ENCODE results near the gene KLHL7.
"Not testable (repeated sequence)": the region's sequence is repeated elsewhere in the genome, so short reads cannot be mapped to it uniquely, and the experiment has no call there.

Gene KLHL7

GRCh38 chr7:23212395-23212794, 106.8 kb downstream of the KLHL7 start:
- DNase-seq (ENCODE audit: low read depth in 1 of 2, low spot score in 1 of 2) = no peak

GRCh38 chr7:23212841-23213240, 107.3 kb downstream of the KLHL7 start:
- no peak for DNase-seq (ENCODE audit: low read depth in 1 of 2, low spot score in 1 of 2)

GRCh38 chr7:23213755-23214154, 108.2 kb downstream of the KLHL7 start:
- no peak for DNase-seq (ENCODE audit: low read depth in 1 of 2, low spot score in 1 of 2)

GRCh38 chr7:23214423-23214822, 108.8 kb downstream of the KLHL7 start:
- DNase-seq (ENCODE audit: low read depth in 1 of 2, low spot score in 1 of 2) = no peak

GRCh38 chr7:23214938-23215337, 109.4 kb downstream of the KLHL7 start:
- no peak for DNase-seq (ENCODE audit: low read depth in 1 of 2, low spot score in 1 of 2)

- DNase-seq (ENCODE audit: low read depth in 1 of 2, low spot score in 1 of 2) = no peak
Measured at GRCh38 chr7:23216021-23216420, 110.4 kb downstream of the KLHL7 start.

- no peak for DNase-seq (ENCODE audit: low read depth in 1 of 2, low spot score in 1 of 2)
Measured at GRCh38 chr7:23218196-23218595, 112.6 kb downstream of the KLHL7 start.

- DNase-seq (ENCODE audit: low read depth in 1 of 2, low spot score in 1 of 2) = no peak
Measured at GRCh38 chr7:23220690-23221305, 115.2 kb downstream of the KLHL7 start.

GRCh38 chr7:23222439-23223030, 117.0 kb downstream of the KLHL7 start:
- DNase-seq (ENCODE audit: low read depth in 1 of 2, low spot score in 1 of 2) = no peak

GRCh38 chr7:23224364-23224763, 118.8 kb downstream of the KLHL7 start:
- DNase-seq (ENCODE audit: low read depth in 1 of 2, low spot score in 1 of 2) = not testable (repeated sequence)

- DNase-seq (ENCODE audit: low read depth in 1 of 2, low spot score in 1 of 2) = no peak
Measured at GRCh38 chr7:23226844-23227450, 121.4 kb downstream of the KLHL7 start.
